GM18502 (cell line): ENCODE data around the gene AMMECR1L.
A peak's percentile ranks its signal among the peaks of the same experiment; 100 is the strongest.
"Not testable (repeated sequence)": the region's sequence is repeated elsewhere in the genome, so short reads cannot be mapped to it uniquely, and the experiment has no call there.

Experiments used
- ATAC-seq: cut with Tn5 transposase; IDR thresholded peaks from one replicate; pipeline ENCODE4 v1.9.1; 2021; ENCODE audit warnings: mild to moderate bottlenecking; ENCODE audit not compliant: unreplicated experiment, poor library complexity

The AMMECR1L gene

DNA sequence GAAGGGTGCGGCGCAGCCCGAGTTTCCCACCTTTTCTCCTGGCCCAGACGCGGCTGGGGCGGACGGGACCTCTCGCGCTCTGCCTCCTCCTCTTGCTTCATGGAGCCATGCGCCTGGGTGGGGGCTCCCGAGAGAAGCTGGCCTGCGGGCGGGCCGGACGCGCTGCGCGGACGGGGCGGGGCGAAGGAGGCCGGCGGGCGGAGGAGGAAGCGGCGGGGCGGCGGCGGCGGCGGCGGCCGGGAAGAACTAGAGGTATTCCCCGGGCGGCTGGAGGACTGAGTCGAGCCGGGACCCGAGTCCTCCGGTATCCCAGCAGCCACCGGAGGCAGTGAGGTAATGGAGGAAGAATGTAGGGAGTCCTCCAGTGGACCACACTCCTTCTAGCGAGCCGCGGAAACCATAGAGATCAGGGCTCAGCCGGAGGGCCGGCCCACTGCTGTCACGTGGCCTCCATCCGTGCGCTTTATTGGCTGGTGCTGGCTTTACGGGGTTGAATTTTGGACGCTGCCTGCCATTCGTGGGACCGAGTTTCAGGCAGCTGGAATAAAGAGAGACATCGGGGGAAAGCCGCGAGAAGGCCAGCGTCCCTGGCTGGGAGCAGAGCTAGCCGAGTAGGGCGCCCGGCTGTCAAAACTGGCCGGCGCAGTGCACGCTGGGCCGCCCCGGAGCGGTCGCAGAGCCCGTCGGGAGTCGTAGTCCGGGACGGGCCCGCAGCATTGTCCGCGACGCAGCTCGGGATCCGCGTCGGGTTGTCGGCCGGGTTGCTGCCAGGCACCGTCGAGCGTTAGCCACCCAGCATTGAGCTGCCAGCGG is at the start of gene AMMECR1L:
Gene AMMECR1L, minus strand, starts transcription at position 177 of the 813 bp plus-strand sequence. CDS start 11,722 bp downstream, outside the sequence.
- peak; percentile 94 for ATAC-seq

- no peak for ATAC-seq
Observed at GRCh38 chr2:127935337-127935736, 49.6 kb upstream of the AMMECR1L start.

DNA sequence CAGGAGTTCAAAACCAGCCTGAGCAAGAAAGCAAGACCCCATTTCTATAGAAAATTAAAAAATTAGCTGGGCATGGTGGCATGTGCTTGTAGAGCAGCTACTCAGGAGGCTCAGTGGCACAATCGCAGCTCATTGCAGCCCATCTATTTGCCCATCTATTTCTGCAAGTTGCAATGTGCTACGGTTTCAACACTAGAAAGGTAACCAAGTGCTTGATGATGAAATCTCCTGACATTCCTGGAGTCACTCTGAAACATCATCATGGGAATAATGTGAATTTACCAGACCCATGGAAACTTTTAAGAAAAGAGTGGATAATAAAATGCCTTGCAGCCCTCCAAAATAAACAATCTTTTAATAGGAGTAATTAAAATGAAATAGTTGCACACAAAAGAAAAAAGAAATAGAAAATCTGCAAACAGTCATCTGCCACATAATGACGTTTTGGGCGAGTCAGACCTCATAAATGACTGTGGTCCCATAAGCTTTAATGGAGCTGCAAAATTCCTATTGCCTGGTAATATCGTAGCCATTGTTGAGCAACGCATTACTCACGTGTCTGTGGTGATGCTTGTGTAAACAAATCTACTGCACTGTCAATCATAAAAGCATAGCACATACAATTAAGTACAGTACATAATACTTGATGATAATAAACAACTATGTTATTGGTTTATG is 46.6 kb upstream of the AMMECR1L start:
- no peak for ATAC-seq

- ATAC-seq: no peak
Observed at GRCh38 chr2:127929449-127929848, 43.7 kb upstream of the AMMECR1L start.

DNA sequence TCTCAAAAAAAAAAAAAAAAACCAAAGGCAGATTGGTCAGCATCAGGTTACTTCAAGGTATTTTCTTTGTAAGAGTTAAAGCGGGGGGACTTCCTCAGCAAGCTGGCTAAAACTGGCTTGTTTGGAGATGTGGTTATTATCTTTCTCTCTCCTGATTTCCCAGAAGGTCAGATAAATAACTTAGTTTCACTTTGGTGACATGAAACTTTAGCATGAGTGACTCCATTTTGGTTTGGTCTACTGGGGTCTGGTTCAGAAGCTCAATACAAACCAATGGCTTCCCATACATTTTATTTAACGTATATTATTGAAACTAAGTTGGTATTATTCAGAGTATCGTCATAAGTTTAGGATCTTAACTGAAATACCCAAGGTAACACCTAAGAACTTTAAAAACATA is 41.6 kb upstream of the AMMECR1L start:
- ATAC-seq: no peak

GRCh38 chr2:127917916-127918315 is 32.2 kb upstream of the AMMECR1L start:
- no peak for ATAC-seq

- no peak for ATAC-seq
Observed at GRCh38 chr2:127913808-127914457, 28.2 kb upstream of the AMMECR1L start.

DNA sequence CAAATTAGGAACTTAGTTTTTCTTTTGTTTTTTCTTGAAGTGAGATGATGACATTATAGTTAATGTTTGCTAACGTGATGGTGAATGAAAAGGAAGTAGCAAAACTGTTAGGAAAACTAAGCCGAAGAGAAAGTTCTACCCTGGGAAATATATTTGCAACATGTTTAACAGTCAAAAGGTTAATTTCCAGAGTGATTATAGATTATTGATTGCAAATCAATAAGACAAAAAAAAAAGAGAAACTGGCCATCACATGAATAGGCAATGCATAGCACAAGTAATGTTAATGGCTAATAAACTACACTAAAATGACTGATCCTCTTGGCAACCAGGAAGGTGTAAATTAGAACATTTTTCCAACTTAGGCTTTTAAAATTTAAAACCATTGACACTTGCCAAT is 26.0 kb upstream of the AMMECR1L start:
- ATAC-seq: no peak

DNA sequence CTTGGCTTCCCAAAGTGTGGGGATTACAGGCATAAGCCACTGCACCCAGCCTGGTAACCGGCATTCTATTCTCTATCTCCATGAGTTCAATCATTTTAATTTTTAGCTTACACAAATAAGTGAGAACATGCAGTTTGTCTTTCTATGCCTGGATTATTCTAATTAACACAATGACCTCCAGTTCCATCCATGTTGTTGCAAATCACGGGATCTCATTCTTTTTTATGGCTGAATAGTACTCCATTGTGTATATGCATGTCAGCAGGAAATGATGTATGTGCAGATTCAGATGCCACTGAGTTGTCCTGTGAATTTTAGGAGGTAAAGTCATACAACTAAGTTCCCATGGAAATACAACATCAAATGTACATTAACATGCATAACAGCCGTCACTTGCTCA is 24.7 kb upstream of the AMMECR1L start:
- no peak for ATAC-seq

- no peak for ATAC-seq
Observed at GRCh38 chr2:127909019-127909418, 23.3 kb upstream of the AMMECR1L start.

DNA sequence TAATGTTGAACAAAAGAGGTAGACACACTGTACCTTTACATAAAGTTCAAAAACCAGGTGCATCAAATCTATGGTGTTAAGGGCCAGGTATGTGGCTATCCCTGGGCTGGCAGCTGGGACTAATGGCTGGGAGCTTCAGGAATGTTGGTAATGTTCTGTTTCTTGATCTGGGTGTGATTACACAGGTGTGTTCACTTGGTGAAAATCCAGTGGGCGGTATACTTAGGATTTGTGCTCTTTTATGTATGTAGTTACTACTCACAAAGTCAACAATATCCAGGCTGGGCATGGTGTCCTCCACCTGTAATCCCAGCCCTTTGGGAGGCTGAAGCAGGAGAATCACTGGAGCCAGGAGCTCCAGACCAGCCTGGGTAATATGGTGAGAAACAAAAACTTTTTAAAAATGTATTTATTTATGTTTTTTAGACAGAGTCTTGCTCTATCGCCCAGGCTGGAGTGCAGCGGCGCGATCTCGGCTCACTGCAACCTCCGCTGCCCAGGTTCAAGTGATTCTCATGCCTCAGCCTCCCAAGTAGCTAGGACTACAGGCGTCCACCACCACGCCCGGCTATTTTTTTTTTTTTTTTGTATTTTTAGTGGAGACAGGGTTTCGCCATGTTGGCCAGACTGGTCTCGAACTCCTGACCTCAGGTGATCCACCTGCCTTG is 22.1 kb upstream of the AMMECR1L start:
- not testable (repeated sequence) for ATAC-seq

DNA sequence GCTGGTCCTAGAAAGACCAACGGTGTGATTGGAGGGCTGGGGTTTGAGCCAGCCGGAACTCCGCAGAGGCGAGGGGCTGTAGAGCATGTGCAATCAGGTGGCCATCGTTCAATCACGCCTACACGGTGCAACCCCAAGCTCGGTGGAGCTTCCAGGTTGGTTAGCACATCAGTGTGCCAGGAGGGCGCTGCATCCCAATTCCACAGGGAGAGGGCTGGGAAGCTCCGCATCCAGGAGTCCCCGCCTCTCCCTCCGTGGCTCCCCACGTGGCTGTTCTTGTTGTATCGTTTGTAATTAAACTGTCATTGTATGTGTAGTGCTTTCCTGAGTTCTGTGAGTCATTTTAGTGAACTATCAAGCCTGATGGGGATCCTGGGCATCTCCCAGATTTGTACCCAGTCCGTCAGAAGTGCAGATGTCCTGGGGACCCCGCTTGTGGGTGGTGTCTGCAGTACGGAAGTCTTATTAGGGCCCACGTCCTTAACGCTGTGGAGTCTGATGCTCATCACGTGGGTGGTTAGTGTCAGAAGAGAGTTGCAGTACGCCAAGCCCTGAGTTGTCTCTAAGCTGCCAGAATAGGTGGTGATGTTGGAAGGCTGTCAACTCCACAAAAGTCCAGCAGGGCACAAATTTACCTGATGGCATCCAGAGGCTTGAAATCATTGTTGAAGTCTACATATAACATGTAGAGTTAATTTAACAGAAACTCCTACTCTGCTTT is 20.6 kb upstream of the AMMECR1L start:
- ATAC-seq: no peak

DNA sequence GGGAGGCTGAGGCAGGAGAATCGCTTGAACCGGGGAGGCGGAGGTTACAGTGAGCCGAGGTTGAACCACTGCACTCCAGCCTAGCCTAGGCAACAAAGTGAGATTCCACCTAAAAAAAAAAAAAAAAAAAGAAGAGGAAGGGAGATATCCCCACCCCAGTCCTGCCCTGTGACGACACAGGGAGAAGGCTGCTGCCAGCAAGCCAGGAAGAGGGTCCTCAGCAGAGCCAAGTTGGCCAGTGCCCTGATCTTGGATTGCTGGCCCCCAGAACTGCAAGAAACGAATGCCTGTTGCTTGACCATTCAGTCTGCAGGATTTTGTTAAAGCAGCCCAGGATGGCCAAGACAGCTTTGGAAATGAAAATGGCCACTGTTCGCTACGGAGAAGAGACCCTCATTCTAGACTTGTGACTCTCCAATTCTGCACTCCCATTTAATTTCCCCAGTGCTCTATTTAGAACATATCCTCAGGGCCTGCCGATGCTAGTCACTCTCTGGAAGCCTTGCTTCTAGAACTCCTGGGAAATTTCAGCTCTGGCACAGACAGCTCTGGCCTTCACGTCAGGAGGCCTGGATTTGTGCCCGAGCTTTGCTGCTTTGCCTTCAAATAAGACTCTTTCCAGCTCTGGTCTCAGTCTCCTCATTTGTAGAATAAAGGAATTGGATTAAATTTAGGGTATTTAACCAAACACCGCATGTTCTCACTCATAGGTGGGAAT is 15.7 kb upstream of the AMMECR1L start:
- no peak for ATAC-seq

GRCh38 chr2:127897531-127898211 is 11.9 kb upstream of the AMMECR1L start:
- no peak for ATAC-seq

DNA sequence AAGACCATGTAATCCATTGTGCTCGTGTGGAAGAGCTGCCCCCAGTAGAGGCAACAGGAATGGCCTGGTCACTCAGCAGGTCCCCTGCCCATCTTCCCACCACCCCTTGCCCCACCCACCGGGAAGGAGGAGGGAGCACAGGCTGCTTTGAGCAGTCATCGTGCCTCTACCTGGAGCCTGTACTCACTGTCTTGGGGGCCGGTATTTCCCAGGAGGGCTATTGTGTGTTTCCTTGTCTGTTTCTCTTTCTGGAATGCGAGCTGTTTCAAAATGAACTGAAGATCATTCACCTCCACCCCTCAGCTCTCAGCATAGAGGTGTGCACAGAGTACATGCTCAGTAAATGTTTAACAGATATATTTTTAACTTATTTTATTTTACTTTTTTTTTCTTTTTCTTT is 7.7 kb upstream of the AMMECR1L start:
- ATAC-seq: no peak

DNA sequence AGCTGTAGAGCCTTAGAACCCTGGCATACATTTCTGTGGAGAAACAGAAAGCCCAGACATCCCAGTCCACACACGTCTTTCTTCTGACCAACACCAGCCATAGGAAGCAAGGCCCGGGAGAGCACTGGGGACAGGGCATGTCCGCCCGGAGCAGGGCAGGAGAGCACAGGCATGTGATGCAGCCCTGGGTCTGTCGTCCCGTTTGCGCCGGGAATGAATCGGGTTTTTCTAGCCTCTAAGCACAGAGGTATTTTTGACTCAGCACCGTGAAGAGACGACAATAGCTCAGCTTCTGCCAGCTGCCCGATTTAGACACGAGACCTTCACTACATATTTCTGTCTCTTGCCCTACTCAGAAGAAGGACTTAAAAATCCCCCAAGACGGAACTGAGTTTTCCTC is 7.3 kb upstream of the AMMECR1L start:
- no peak for ATAC-seq

GRCh38 chr2:127891811-127892210 is 6.1 kb upstream of the AMMECR1L start:
- ATAC-seq: no peak

GRCh38 chr2:127890756-127891155 is 5.0 kb upstream of the AMMECR1L start:
- ATAC-seq: not testable (repeated sequence)

GRCh38 chr2:127888772-127889171 is 3.0 kb upstream of the AMMECR1L start:
- no peak for ATAC-seq
